Large intestine (tissue), 3 donors: ENCODE results near the gene CRHBP. TPM values are rescaled to one million over a fixed set of nuclear protein-coding genes. Genes with fewer than 3 reads are reported as not detected.

Experiments
- DNase-seq, 2 donors: peaks; one replicate each; pipeline versions ENCODE4 v3.0.0 to v3.0.0-alpha.2; 2013
- H3K27ac ChIP-seq: one replicate; pipeline ENCODE4 v1.5.1; 2013; ENCODE audit warnings: low read length
- H3K27me3 ChIP-seq: 2 replicates; pipeline ENCODE4 v1.6.1; 2013; ENCODE audit warnings: low read length; ENCODE audit not compliant: control insufficient read depth, insufficient read depth
- H3K36me3 ChIP-seq: 2 replicates; pipeline ENCODE4 v1.6.1; 2013; ENCODE audit warnings: low read length; ENCODE audit not compliant: control insufficient read depth, insufficient read depth
- H3K4me1 ChIP-seq: one replicate; pipeline ENCODE4 v1.6.1; 2013; ENCODE audit warnings: low read length; ENCODE audit not compliant: control insufficient read depth, insufficient read depth
- H3K4me3 ChIP-seq: one replicate; pipeline ENCODE4 v1.5.1; 2013; ENCODE audit warnings: low read length
- H3K9me3 ChIP-seq: one replicate; pipeline ENCODE4 v1.6.1; 2013; ENCODE audit warnings: mild to moderate bottlenecking, low read depth, low read length, moderate library complexity; ENCODE audit not compliant: control insufficient read depth
- WGBS: methylation state at CpG from one replicate; pipeline ENCODE4 v1.1.5; 2013; ENCODE audit warnings: low lambda C conversion rate; ENCODE audit not compliant: insufficient coverage; 5-methylcytosine and 5-hydroxymethylcytosine counted together
- polyA plus RNA-seq: library from polyadenylated mRNA; unstranded; fragments of 120-200 nt; gene quantifications from one replicate; pipeline ENCODE4 v1.2.1, GENCODE V29; 2013

CRHBP gene
- polyA plus RNA-seq, 1 donor, result 0.76 TPM

- H3K4me3 ChIP-seq, result no peak overlapping the region
- DNase-seq, result peak; percentile 38 to 41
- no peak overlapping the region for H3K27ac ChIP-seq
- H3K4me1 ChIP-seq, result no peaks in the 10 kb centered on the region
- no peaks in the 10 kb centered on the region for H3K9me3 ChIP-seq
- WGBS, result 100% methylated on average over 1 of the region's 2 CpGs
- no peaks in the 10 kb centered on the region for H3K27me3 ChIP-seq
- no peaks in the 10 kb centered on the region for H3K36me3 ChIP-seq
Observed at GRCh38 chr5:77012601-77013000, 59.8 kb downstream of the CRHBP start.

- no CpG with 5 or more reads among the region's 3 CpGs for whole genome bisulfite sequencing
- Histone ChIP-seq H3K27me3 (no peaks in the 10 kb centered on the region), H3K9me3 (peaks cover 3% of the 10 kb centered on the region), H3K4me3 (no peak overlapping the region), H3K36me3 (no peaks in the 10 kb centered on the region), H3K4me1 (no peaks in the 10 kb centered on the region), H3K27ac (no peak overlapping the region)
- DNase-seq, result peak; percentile 43 to 49
Observed at GRCh38 chr5:77015938-77016569, 63.2 kb downstream of the CRHBP start.

DNA sequence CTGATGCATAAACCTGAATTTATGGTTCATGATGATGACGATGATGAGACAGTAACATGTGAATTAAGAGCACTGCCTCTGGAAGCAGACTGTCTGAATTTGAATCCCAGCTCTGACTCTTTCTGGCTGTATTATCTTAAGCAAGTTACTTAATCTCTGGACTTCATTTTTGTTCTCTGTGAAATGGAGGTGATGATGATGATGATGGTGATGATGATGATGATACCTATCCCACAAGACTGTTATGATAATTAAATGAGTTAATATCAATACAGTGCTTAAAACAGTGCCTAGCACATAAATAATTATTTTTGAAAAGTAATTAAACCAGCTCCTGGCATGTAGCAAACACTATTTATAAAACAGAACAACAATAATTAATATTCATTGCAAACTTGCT is 64.1 kb downstream of the CRHBP start:
- Histone ChIP-seq H3K9me3 (peaks cover 8% of the 10 kb centered on the region), H3K4me1 (no peaks in the 10 kb centered on the region), H3K27me3 (no peaks in the 10 kb centered on the region), H3K27ac (no peak overlapping the region), H3K36me3 (no peaks in the 10 kb centered on the region), H3K4me3 (no peak overlapping the region)
- DNase-seq, result no peak
- no CpG with 5 or more reads among the region's 1 CpG for WGBS

DNA sequence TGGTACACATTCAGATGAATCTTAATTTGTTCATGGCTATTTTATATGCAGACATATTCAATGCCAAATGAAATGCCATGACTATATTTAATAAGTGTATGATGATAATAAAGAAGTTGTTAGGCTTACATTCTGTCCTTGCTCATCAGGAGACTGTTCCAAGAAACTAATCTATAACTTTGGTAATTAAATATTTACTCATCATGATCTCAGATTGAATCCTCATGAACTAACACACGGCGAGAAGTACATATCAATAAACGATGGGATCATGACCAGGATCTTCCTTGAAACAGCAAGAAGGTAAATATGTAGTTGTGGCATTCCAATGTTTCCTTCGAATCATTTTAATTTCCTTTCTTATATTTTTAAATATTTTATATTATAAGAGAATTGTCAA is 64.8 kb downstream of the CRHBP start:
- peaks cover 13% of the 10 kb centered on the region for H3K9me3 ChIP-seq
- H3K27me3 ChIP-seq, result no peaks in the 10 kb centered on the region
- H3K4me1 ChIP-seq, result no peaks in the 10 kb centered on the region
- no peak overlapping the region for H3K4me3 ChIP-seq
- no peak for DNase-seq
- H3K36me3 ChIP-seq, result no peaks in the 10 kb centered on the region
- 53% methylated on average over 4 of the region's 4 CpGs for WGBS
- no peak overlapping the region for H3K27ac ChIP-seq

Other genes starting within 250 kb of the CRHBP start
- gene F2R, start 236.9 kb upstream of the CRHBP start, polyA plus RNA-seq, result 52.5 TPM
- 76.0 TPM for gene F2RL1, start 134.0 kb upstream of the CRHBP start, polyA plus RNA-seq
- gene S100Z, start 103.0 kb upstream of the CRHBP start, polyA plus RNA-seq, result 0.51 TPM
- 26.8 TPM for gene AGGF1, start 77.4 kb downstream of the CRHBP start, polyA plus RNA-seq
- gene ZBED3, start 134.2 kb downstream of the CRHBP start, polyA plus RNA-seq, result 16.6 TPM